Cardiac muscle cell (in vitro differentiated cells and primary cell): ENCODE measurements around the gene CPSF2. TPM values are rescaled to one million over a fixed set of nuclear protein-coding genes. Genes with fewer than 3 reads are reported as not detected.

Experiments
- DNase-seq, 2 donors: peaks; one replicate each; pipeline versions ENCODE4 v3.0.0 to v3.0.0-alpha.2; 2010 to 2017; ENCODE audit warnings: low read depth in 1 of 2, low spot score in 1 of 2
- H3K27ac ChIP-seq: fragments of 200-600 bp; sonication (generic); 2 replicates; pipeline ENCODE4 v1.5.1; 2016
- H3K27me3 ChIP-seq: fragments of 200-600 bp; sonication (generic); 2 replicates; pipeline ENCODE4 v1.6.0; 2016; ENCODE audit warnings: control low read depth
- H3K36me3 ChIP-seq: fragments of 200-600 bp; sonication (generic); 2 replicates; pipeline ENCODE4 v1.5.1; 2016; ENCODE audit warnings: control low read depth
- H3K4me1 ChIP-seq: fragments of 200-600 bp; sonication (generic); 2 replicates; pipeline ENCODE4 v1.8.1; 2017; ENCODE audit warnings: low read depth, mild to moderate bottlenecking, mixed run types
- H3K4me3 ChIP-seq: fragments of 200-600 bp; sonication (generic); 2 replicates; pipeline ENCODE4 v1.5.1; 2016; ENCODE audit warnings: mild to moderate bottlenecking
- H3K9me3 ChIP-seq: fragments of 200-600 bp; sonication (generic); 2 replicates; pipeline ENCODE4 v1.5.1; 2017; ENCODE audit warnings: low read depth, mild to moderate bottlenecking, control low read depth
- CTCF ChIP-seq: IDR thresholded peaks from 2 replicates; pipeline ENCODE4 v1.5.1; 2012; ENCODE audit warnings: low read depth, mild to moderate bottlenecking, low read length
- polyA plus RNA-seq: library from polyadenylated mRNA; unstranded; fragments of >200 nt; fragmentation: Nextera tagmentation; extraction: Ambion mirVana; gene quantifications from 2 replicates; pipeline ENCODE4 v1.2.1, GENCODE V29; 2016
- total RNA-seq: library from RNA; depleted of rRNA; stranded (reverse); fragments of >200 nt; gene quantifications from 2 replicates; pipeline ENCODE4 v1.2.3, GENCODE V29; 2016

The CPSF2 gene
- total and polyA plus RNA-seq, 2 experiments from 2014 or later, result 27.6 to 63.6 TPM

DNA sequence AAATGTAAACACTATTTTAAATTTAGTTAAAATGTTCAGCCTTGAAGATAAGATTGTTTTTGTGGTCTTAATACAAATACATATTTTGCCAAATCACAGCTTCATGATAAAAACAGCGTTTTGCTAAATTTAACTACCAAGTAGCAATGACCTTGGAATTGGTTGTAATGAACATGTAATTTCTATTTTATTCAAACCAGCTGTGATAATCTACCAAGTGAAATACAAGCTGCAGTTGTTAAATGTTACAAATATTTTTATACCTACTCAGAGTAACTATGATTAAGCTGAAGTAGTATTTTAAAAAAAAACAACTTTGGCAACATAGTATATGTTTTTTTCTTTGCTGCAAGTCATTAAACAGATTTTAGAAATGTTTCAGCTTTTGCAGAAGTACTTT lies 96.2 kb downstream of the CPSF2 start:
- TF ChIP-seq CTCF, result no peak
- H3K9me3 ChIP-seq, result no peaks in the 10 kb centered on the region
- H3K36me3 ChIP-seq, result no peaks in the 10 kb centered on the region
- no peaks in the 10 kb centered on the region for H3K4me1 ChIP-seq
- H3K27me3 ChIP-seq, result no peaks in the 10 kb centered on the region
- no peak overlapping the region for H3K27ac ChIP-seq
- DNase-seq, result no peak
- H3K4me3 ChIP-seq, result no peak overlapping the region

Other genes starting within 250 kb of the CPSF2 start
- 0.74 and 0.88 TPM in 2 replicates for gene FBLN5, start 174.3 kb upstream of the CPSF2 start, total RNA-seq
- 1.6 and 1.9 TPM in 2 replicates for gene FBLN5, start 174.3 kb upstream of the CPSF2 start, polyA plus RNA-seq
- gene TRIP11, start 81.9 kb upstream of the CPSF2 start, total RNA-seq, result 7.3 and 10.8 TPM in 2 replicates
- gene TRIP11, start 81.9 kb upstream of the CPSF2 start, polyA plus RNA-seq, result 40.8 and 46.1 TPM in 2 replicates
- gene ATXN3, start 15.4 kb upstream of the CPSF2 start, total RNA-seq, result 23.7 and 41.1 TPM in 2 replicates
- 26.3 and 27.9 TPM in 2 replicates for gene ATXN3, start 15.4 kb upstream of the CPSF2 start, polyA plus RNA-seq
- 154 and 223 TPM in 2 replicates for gene NDUFB1, start 263 bp upstream of the CPSF2 start, total RNA-seq
- 458 and 613 TPM in 2 replicates for gene NDUFB1, start 263 bp upstream of the CPSF2 start, polyA plus RNA-seq
- gene SLC24A4, start 201.2 kb downstream of the CPSF2 start, total RNA-seq, result 0.09 TPM in 1 of 2 replicates, not detected in the other
- gene SLC24A4, start 201.2 kb downstream of the CPSF2 start, polyA plus RNA-seq, result 0.07 TPM in 1 of 2 replicates, not detected in the other